Stimulated activated naive CD4-positive, alpha-beta T cell treated with Interleukin-2 at 50 U/mL for 16 hours (primary cell): Measurements from ENCODE around the gene ACTL7B.
"Not testable (repeated sequence)": the region's sequence is repeated elsewhere in the genome, so short reads cannot be mapped to it uniquely, and the experiment has no call there.

Experiments used
- DNase-seq: peaks from one replicate; lab custom pipeline; 2025; lab: John Stamatoyannopoulos, UW

Gene ACTL7B

GRCh38 chr9:108844856-108845255, 10.9 kb downstream of the ACTL7B start:
- no peak for DNase-seq

GRCh38 chr9:108844391-108844790, 11.4 kb downstream of the ACTL7B start:
- no peak for DNase-seq

GRCh38 chr9:108842610-108843295, 13.0 kb downstream of the ACTL7B start:
- no peak for DNase-seq

- DNase-seq = not testable (repeated sequence)
These were observed 16.2 kb downstream of the ACTL7B start for GRCh38 chr9:108839561-108839960.

GRCh38 chr9:108838017-108838416, 17.8 kb downstream of the ACTL7B start:
- no peak for DNase-seq

GRCh38 chr9:108837530-108837929, 18.3 kb downstream of the ACTL7B start:
- DNase-seq = no peak

GRCh38 chr9:108836781-108837180, 19.0 kb downstream of the ACTL7B start:
- DNase-seq = no peak

- no peak for DNase-seq
These were observed 19.5 kb downstream of the ACTL7B start for GRCh38 chr9:108836319-108836718.

- no peak for DNase-seq
These were observed 20.0 kb downstream of the ACTL7B start for GRCh38 chr9:108835831-108836230.

- no peak for DNase-seq
These were observed 20.7 kb downstream of the ACTL7B start for GRCh38 chr9:108834959-108835665.

- no peak for DNase-seq
These were observed 23.6 kb downstream of the ACTL7B start for GRCh38 chr9:108832179-108832500.

GRCh38 chr9:108831496-108832178, 24.1 kb downstream of the ACTL7B start:
- DNase-seq = no peak

- DNase-seq = no peak
These were observed 25.5 kb downstream of the ACTL7B start for GRCh38 chr9:108830272-108830671.

- DNase-seq = no peak
These were observed 32.0 kb downstream of the ACTL7B start for GRCh38 chr9:108823829-108824228.

- no peak for DNase-seq
These were observed 39.7 kb downstream of the ACTL7B start for GRCh38 chr9:108816037-108816436.

GRCh38 chr9:108815156-108815555, 40.6 kb downstream of the ACTL7B start:
- no peak for DNase-seq

GRCh38 chr9:108813951-108814601, 41.7 kb downstream of the ACTL7B start:
- DNase-seq = no peak

- no peak for DNase-seq
These were observed 43.3 kb downstream of the ACTL7B start for GRCh38 chr9:108812396-108813025.

- no peak for DNase-seq
These were observed 43.8 kb downstream of the ACTL7B start for GRCh38 chr9:108811944-108812343.

GRCh38 chr9:108809269-108809668, 46.5 kb downstream of the ACTL7B start:
- DNase-seq = no peak
